PC-9 (cell line): ENCODE results near the gene ABRACL.

Experiments used
- CTCF ChIP-seq: fragments of 200-600 bp; sonication (generic); conservative IDR thresholded peaks from 2 replicates; pipeline ENCODE4 v1.6.1; 2017; ENCODE audit warnings: mixed run types, antibody characterized with exemption, mild to moderate bottlenecking, moderate library complexity
- EZH2 ChIP-seq: fragments of 200-600 bp; sonication (generic); IDR thresholded peaks from 2 replicates; pipeline ENCODE4 v1.8.0; 2017; ENCODE audit warnings: antibody characterized with exemption, low read depth

- TF ChIP-seq CTCF (no peak), EZH2 (no peak)
These were observed 29.5 kb downstream of the ABRACL start for GRCh38 chr6:139058029-139058428.
